NCI-H1436 treated with DMSO at 0.1 percent for 48 hours (cell line): ENCODE data around the gene AJAP1.
"Not testable (repeated sequence)": the region's sequence is repeated elsewhere in the genome, so short reads cannot be mapped to it uniquely, and the experiment has no call there.

Source experiments
- DNase-seq: peaks from one replicate; lab custom pipeline; 2025; lab: John Stamatoyannopoulos, UW

The AJAP1 gene

DNA sequence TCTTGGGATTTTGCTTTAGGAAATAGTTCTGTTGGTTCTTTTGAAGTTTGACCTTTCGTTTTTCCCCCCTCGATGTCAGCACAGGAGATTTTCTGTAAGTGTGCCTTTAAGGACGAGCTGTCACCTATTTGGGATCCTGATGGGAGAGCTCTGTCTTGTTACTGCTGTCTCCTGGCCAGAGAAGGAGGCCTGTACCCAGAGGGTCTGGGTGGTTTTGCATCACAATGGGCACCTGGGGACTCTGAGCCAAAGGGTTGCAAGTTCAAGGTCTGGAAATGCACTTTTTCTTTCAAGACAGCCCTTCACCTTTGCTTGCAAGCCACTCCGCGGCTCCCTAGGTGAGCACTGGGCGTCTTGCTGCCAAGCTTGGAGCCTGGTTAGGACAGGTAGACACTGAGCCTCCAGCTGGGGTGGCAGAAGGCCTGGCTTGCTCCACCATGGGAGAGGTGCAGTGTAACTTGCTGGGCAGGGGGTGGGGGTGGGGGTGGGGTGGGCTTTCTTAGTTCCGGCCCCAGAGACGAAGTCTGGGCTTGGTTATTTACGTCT is 2.9 kb downstream of the AJAP1 start:
- DNase-seq: no peak

DNA sequence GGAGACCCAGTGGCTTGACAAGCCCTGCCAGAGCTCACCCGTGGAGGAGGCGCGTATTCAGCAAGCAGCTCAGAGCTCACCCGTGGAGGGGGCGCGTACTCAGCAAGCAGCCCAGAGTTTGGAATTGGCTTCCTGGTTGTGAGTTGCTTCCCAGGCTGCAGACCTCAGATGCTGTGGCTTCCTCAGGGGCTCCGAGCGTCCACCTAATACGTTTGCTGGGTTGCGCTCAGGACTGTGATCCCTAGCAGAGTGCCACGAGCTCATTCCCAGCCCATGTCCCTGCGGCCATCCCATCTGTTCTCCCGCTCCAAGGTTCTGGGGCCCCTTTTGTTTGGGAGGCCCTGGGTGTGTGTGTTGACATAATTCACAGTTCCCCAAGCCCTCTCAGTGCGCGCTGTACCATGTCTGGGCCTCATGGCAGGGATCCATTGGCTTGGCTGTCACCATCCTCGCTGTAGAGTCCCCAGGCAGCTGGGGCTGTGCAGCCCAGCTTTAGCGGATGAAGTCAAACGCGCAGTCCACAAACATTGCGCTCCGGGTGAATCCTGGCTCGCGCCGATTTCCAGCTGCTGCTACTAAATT is 3.6 kb downstream of the AJAP1 start:
- DNase-seq: no peak

DNA sequence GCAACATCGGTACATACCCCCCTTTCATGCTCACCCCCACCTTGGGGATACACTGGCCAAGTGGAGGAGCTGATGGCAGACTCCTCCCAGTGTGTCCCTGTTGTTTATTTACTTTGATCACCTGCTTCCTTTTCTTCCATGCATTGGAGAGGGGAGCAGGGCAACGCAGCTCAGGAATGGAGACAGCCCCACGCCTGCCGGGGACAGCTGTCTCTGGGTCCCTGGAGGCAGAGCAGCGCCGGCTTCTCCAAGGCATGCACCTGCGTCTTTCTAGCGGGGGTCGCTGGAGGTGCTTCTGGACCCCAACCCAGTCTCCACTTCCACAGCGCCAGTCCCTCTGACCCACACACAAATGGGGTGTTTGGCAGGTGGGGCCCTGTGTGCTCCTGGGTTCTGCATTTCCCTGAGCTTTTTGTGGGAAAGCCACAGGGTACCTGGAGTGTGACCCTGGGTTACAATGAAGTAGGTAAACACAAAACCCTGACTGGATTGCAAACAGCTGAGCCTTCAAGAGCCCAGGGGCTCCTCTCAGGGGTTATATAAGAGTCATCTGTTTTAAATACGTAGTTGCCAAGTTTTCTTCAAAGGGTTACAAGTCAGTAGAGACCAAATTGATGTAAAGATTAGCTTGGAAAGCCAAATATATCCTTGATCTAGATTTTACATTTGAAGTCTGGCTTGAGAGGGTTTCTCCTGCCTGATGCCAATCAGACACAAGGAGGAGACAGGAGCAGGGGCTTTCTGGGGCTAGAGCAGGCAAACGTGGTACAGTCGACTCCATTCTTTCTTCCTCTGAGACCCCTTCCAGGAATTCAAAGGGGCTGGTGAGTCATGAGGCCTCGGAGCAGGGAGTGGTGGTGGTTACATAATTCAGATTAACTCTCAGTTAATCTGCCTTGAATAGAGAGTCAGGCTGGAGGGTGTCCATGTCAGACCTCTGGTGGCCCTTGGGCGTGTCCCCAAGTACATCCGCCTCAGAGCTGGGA is 4.5 kb downstream of the AJAP1 start:
- no peak for DNase-seq

DNA sequence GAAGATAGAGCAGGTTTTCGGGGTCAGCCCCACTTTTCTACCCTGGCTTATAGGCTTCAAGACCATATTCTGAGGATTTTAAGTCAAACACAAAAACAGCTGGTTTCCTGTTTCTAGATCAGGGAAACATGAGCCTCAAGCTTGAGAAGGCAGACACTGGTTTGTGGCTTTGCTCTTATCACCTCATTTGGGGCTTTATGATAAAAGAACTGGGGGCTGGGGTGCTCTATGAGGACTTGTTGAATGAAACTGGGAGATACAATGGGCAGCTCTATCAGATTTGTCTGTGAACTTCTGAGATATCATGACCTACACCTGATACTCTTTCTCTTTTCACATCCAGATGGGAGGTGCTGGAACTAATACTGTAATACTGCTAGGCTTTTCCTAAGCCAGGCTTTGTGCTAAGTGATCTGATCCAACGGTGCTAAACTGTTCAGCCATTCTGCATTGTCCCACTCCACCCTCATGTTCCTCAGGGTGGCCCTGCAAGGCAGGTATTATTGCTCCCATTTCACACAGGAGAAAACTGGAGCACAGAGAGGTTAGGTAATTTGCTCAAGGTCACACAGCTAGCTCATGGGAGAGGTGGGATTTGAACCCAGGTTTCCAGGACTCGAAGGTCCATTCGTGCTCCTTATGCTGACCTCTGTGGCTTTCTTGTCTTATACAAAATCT is 6.6 kb downstream of the AJAP1 start:
- DNase-seq: no peak

DNA sequence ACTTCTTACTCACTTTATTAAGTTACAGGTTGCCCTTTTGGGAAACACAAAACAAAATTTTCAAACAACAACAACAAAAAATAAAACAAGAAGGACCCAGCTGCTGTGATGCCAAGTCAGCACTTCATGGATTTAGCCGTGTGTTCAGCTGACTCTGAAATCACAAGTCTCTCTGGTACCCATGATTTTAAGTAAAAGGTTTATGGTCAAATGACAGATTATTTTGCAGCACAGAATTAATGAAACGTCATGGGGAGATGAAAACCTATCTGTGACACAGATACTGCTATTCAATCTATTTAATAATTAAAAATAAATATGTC is 7.1 kb downstream of the AJAP1 start:
- no peak for DNase-seq

DNA sequence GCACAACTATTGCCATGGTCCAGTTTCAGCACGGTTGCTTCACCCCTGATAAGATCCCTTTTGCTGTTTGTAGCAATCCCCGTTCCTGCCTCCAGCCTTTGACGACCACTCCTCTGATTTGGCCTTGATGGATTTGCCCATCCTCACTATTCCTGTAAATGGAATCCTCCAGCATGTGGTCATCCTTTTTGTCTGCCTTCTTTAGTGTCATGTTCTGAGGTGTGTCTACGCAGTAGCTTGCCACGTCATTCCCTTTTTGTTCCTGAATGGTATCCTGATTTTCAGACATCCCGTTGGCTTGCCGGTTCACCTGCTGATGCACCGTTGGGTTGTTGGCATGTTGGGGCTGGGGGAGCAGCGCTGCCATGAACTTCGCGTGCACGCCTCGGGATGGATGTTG is 7.8 kb downstream of the AJAP1 start:
- no peak for DNase-seq

DNA sequence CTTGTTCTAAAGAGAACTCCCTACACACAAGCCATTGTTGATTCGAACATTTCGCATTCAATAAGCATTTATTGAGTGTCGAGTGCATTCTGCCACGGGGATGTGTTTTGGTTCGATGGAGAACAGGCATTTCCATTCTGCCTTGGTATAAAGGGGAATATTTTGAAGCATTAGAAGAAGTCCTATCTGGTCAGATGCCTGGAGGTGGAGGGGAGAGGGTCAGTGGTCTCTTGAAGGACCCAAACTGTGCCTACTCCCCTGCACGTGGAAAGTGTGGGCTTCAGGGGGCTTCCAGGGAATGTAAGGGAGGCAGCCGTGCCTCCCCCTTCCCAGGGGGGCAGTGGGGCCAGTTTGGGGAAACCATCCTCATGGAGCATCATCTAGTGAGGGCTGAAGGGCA is 8.3 kb downstream of the AJAP1 start:
- no peak for DNase-seq

DNA sequence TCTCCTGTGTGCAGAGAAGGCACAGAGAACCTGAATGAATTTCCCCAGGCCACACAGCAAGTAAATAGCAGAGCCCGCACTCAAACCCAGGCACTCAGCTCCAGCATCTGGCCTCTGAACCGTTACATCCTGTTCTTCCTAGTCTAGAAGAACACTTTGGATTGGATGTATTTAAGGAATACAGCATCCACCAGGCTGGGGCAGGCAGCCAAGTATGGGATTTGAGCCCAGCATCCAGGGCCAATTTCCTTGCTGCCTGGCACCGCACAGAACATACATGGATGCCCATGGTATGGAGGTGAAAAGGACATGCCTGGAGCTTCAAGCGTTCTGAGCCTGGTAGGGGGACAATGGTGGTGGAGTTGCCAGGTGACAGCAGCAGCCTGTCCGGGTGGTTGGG is 9.7 kb downstream of the AJAP1 start:
- no peak for DNase-seq

DNA sequence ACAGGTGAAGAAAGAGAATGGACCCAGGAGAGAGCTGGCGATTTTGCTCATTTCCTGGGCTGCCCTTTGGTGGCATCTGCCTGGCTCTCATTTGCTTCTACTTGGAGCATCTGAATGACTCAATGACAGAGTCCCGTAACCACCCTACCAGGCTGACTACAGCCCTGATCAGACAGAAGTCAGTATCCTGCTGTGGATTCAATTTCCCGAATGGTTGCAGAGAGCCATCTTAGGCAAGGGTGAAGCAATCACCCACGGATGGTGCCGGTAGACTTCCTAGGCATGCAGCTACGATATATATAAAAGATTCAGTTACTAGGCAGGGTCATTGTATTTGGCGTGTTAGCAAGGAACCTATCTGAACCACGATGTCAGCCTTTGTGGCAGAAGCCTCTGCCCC is 10.2 kb downstream of the AJAP1 start:
- DNase-seq: no peak

DNA sequence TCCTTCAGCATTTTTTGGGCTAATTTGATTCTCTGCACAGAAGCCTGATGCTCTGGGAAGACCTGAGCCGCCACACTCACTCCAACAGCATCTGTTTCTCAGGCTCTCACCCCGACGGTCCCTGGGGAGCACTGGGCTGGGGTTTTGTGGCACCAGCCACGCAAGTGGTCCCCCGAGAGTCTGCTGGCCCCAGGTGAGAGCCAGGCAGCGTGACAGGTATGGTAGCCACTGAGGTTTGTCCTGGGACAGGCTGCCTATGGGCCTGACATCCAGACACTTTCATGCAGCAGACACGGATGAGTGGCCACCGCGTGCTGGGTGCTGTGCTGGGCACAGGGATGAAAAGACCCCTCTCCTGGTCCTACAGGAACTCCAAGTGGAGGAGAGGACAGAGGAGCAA is 11.0 kb downstream of the AJAP1 start:
- DNase-seq: no peak

DNA sequence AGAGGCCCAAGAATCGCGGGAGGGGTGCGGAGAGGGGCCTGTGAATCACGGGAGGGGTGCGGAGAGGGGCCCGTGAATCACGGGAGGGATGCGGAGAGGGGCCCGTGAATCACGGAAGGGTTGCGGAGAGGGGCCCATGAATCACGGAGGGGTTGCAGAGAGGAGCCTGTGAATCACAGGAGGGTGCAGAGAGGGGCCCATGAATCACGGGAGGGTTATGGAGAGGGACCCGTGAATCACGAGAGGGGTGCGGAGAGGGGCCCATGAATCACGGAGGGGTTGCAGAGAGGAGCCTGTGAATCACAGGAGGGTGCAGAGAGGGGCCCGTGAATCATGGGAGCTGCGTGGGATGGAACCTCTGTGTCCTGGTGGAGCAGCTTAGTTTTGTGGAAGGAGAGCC is 12.3 kb downstream of the AJAP1 start:
- not testable (repeated sequence) for DNase-seq

DNA sequence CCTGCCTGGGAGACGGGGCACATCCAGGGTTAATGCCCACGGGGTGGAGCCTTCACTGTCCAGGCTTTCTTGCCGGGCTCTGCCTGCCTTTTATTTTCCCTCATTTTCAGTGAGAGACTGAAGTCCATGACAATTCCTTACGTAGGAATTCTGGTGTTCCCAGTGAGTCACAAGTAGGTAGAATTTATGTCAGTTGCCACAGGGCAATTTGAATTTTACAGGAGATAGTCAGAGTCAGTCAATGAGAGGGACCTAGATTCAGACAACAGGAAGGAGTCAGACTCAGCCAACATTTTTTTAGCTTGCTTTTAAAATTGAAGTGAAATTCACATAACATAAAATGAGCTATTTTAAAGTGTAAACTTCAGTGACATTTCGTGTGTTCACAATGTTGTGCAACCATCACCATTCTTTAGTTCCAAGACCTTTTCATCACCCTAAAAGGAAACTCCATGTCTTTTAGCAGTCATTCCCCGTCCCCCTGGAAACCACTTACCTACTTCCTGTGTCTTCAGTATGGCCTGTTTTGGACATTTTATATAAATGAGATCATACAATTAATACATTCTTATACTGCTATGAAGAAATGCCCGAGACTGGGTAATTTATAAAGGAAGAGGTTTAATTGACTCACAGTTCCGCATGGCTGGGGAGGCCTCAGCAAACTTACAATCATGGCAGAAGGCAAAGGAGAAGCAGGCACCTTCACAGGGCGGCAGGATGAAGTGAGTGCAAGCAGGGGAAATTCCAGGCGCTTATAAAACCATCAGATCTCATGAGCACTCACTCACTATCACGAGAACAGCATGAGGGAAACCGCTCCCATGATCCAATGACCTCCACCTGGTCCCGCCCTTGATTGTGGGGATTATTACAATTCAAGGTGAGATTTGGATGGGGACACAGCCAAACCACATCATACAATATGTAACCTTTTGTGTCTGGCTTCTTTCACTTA is 14.6 kb downstream of the AJAP1 start:
- no peak for DNase-seq

DNA sequence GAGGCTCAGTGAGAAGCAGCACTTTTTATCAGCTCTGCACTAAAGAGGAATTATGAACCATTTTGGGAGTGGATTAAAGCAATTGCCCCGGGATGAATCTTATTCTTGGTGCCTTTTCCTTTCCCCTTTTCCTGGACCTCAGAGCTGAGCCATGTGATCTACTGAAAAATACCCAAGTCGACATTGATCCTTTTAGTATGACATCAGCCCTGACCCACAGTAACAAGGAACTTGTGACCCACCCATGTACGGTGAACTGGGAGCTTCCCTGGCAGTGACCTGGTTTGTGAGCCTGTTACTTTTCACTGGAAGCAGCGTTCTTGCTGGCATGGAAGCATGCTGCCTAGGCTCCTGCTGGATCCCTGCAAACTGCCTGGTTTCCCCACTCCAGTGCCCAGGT is 15.9 kb downstream of the AJAP1 start:
- no peak for DNase-seq

DNA sequence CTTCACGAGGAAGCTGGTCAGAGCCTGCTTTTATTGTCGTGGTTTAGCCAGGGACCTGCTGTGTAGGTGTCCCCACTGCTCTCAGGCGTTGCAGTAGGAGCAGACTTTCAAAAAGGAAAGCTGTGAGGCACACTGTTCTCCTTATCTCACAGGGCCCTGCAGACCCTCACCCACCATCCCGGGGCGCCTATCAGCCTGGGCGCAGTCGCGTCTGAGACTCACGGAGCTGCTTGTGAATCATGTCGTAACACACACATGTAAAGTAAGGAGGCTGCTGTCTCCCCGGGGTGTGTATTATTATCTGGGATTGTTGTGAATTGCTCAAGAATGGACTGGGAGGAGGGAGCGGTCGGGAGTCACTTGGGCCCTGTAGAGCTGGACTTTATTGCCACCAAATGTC is 17.4 kb downstream of the AJAP1 start:
- no peak for DNase-seq

DNA sequence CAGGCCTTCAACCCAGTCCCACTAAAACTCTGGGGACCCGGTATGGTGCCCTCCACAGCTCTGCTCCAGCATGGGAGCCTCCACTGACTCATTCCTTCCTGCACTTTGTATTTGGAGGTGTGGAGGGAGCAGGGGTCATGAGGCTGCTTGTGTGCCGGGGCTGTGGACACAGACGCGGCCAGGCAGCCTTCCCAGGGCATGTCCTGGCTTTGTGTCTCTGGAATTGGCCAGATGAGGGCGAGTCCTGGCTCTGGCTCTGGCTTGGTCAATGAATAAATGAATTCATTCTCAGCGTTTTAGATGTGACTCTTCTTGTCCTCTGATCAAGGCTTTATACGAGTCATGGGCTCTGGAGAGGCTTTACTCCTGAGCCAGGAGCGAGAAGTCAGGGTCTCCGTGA is 19.1 kb downstream of the AJAP1 start:
- no peak for DNase-seq

DNA sequence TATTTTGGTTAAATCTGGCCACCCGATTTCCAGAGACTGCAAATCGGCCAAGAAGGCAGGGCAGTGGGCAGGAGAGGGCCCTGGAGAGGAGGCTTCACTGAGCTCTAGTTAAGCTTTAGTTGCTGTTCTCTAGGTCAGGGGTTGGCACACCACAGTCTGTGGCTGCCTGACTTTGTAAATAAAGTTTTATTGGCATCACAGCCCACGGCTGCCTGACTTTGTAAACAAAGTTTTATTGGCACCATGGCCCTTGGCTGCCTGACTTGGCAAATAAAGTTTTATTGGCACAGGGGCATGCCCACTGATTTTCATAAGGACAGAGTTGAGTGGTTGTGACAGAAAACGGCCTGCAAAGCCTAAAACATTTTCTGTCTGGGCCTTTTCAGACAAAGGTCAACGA is 19.7 kb downstream of the AJAP1 start:
- no peak for DNase-seq

DNA sequence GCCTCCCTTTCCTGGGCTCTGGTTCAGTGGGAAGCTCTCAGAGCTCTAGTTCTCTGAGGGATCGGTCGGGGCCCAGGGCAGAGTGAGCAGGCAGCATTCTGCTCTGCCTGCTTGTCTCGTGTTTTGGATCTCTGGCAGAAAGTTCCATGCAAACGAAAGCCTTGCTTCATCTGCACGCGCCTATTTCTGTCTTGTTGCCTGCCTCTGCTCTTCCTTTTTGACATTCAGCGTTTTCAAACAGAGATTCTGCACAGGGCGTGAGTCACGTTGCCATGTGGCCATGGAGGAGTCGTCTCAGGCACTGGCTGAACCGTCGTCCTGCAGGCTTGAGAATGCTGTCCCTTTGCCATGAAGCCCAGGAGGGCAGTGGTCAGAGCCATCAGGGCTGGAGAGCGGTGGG is 20.3 kb downstream of the AJAP1 start:
- no peak for DNase-seq

DNA sequence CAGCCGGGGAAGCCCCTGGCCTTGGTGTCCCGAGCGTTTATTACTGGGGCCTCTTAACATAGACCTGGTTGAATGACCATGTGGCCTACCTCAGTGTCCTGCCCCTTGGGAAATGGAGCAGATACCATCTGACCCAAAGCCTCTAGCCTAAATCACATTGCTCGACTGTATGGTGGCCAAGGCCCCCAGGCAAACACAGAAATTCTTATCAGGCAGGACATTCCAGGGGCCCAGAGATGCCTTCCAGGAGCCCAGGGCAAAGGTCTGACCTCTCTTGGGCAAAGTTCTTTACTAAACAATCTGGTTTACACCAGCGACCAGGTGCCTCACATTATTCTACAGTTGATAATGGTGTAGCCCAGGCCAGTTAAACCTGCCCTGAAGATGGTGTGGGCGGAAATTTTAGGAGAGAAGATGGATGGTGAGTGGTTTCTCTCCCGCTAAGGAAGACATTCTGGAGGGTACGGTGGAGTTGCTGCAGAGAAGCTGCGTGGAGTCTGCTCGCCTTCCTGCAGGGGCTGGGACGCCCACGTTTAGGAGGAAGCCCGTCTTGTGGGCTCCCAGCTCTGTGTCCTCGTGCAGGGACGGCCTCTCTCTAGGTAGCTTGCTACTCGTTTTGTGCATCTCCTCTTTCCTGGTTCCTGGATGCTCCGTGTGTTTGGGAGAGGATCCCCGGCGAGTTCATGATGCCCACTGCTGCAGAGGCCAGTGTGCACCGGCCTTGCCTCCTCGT is 21.2 kb downstream of the AJAP1 start:
- DNase-seq: no peak

DNA sequence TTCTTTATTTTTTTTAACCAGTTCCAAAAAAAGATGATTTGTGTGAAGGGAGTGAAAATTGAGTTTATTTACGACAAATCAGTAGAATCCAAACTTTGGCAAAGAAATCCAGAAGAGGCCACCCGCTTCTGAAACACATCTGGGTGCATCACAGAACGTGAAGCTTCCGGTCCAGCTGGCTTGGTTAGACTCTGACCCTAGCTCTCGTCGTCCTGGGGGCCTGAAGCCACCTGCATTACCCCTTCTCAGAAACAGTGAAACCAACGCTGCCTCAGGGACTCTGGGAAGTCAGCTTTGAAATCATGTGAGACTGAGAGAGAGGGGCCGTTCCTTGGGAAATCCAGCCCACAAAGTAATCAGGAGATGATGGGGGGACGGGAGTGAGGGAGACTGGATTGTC is 21.8 kb downstream of the AJAP1 start:
- DNase-seq: no peak

DNA sequence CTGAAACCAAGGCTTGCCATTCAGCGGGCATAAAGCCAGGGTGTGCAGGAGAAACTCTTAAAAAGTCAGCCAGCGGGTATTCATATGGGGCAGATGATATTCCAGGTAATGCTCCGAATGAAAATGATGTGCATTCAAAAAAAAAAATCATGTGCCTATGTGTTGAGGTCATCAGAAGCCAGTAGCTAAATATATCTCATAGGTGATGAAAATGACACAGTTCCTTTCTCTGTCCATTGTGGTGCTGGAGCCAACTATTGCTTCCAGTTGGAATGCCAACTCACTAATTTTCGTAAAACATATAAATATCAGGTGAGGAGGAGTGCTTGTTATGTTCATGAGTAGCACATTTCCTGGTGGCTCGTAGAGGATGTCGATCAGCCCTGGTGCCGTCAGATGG is 23.2 kb downstream of the AJAP1 start:
- no peak for DNase-seq

DNA sequence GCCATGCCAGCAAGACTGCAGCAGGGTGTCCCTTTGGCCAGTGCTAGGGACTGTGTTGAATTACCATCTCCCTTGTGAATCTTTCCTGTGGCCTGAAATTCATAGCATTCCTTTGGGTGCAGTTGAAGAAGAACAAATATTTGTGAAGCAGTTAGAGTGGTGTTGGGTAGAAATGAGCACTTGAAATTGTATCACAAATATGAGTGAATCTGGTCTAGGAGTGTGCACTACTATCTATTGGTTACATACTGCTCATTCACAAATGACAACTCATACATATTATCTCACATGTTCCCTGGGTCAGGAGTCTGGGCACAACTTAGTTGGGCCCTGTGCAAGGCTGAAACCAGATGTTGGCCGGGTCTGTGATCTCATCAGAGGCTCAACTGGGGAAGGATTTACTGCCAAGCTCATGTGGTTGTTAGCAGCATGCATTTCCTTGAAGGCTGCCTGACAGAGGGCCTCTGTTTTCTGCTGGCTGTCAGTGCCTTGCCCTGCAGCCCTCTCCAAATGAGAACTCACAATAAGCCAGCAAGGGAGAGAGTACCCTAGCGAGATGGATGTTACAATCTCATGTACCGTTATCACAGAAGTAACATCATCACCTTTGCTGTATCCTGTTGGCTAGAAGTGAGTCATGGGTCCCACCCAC is 23.8 kb downstream of the AJAP1 start:
- DNase-seq: no peak
